ENCODE data around the gene LDLRAD4. TPM values are rescaled to one million over a fixed set of nuclear protein-coding genes. Genes with fewer than 3 reads are reported as not detected.

LDLRAD4 gene
- total and polyA plus RNA-seq, 11 donors = 10.4 to 44.0 (median 29.6) TPM

GRCh38 chr18:13565228-13565627 is 346.7 kb downstream of the LDLRAD4 start:
- Histone ChIP-seq H3K9me3 (no peaks in the 10 kb centered on the region), H3K36me3 (no peaks in the 10 kb centered on the region), H3K4me1 (peaks cover 0 to 78% (median 41%) of the 10 kb centered on the region in 12 donors), H3K27ac (peak overlapping the region; percentile 0 to 93 (median 74)), H3K4me3 (no peak overlapping the region), H3K27me3 (no peaks in the 10 kb centered on the region)
- intact Hi-C loops (cut with DNase I) = loop anchor here in 3 of 10 donors (1.0 to 10.0 kb wide), 3 partner anchors 46 to 160 kb away; partner anchors contain the start of genes FAM210A (in 2 of the 3) and RNMT (in 2 of the 3)
- TF ChIP-seq, protein P1, sequence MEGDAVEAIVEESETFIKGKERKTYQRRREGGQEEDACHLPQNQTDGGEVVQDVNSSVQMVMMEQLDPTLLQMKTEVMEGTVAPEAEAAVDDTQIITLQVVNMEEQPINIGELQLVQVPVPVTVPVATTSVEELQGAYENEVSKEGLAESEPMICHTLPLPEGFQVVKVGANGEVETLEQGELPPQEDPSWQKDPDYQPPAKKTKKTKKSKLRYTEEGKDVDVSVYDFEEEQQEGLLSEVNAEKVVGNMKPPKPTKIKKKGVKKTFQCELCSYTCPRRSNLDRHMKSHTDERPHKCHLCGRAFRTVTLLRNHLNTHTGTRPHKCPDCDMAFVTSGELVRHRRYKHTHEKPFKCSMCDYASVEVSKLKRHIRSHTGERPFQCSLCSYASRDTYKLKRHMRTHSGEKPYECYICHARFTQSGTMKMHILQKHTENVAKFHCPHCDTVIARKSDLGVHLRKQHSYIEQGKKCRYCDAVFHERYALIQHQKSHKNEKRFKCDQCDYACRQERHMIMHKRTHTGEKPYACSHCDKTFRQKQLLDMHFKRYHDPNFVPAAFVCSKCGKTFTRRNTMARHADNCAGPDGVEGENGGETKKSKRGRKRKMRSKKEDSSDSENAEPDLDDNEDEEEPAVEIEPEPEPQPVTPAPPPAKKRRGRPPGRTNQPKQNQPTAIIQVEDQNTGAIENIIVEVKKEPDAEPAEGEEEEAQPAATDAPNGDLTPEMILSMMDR (IDR thresholded peaks at IDR 0.05) = peak in 3 of 12 donors; percentile 8 to 11 (median 10)
- TF ChIP-seq POLR2A (IDR thresholded peaks at IDR 0.05) = no peak
- ATAC-seq = peak; percentile 74 to 88 (median 84)
- peak; percentile 69 to 89 (median 82) for DNase-seq
- WGBS, 4 donors = 45 to 67% (median 51%) methylated on average over 7 to 17 of the region's 17 CpGs

GRCh38 chr18:13566941-13567746 is 348.6 kb downstream of the LDLRAD4 start:
- ATAC-seq (peak in 3 of 4 donors; percentile 6 to 10 (median 6)), DNase-seq (peak in 3 of 5 donors; percentile 56 to 79 (median 73))
- H3K4me3 ChIP-seq = peak overlapping the region in 1 of 12 donors; percentile 25
- H3K36me3 ChIP-seq = no peaks in the 10 kb centered on the region
- WGBS, 4 donors = 67 to 81% (median 74%) methylated on average over 18 of the region's 18 CpGs
- no peaks in the 10 kb centered on the region for H3K27me3 ChIP-seq
- H3K27ac ChIP-seq = peak overlapping the region in 8 of 12 donors; percentile 22 to 94 (median 72)
- H3K4me1 ChIP-seq = peaks cover 0 to 73% (median 41%) of the 10 kb centered on the region in 12 donors
- intact Hi-C loops (cut with DNase I) = loop anchor here in 3 of 10 donors (10.0 kb wide), 2 partner anchors 48 to 158 kb away; partner anchors contain the start of genes FAM210A (in 2 of the 3) and RNMT (in 2 of the 3)
- no peaks in the 10 kb centered on the region for H3K9me3 ChIP-seq
- TF ChIP-seq, protein P1 (IDR thresholded peaks at IDR 0.05) = no peak
- TF ChIP-seq POLR2A (IDR thresholded peaks at IDR 0.05) = no peak

GRCh38 chr18:13568443-13569392 is 350.2 kb downstream of the LDLRAD4 start:
- TF ChIP-seq, protein P1 (IDR thresholded peaks at IDR 0.05) = no peak
- no peak for TF ChIP-seq POLR2A (IDR thresholded peaks at IDR 0.05)
- Histone ChIP-seq H3K36me3 (no peaks in the 10 kb centered on the region), H3K4me1 (peaks cover 0 to 57% (median 28%) of the 10 kb centered on the region in 12 donors), H3K27ac (peak overlapping the region in 3 of 12 donors; percentile 58 to 94 (median 86)), H3K9me3 (no peaks in the 10 kb centered on the region), H3K27me3 (no peaks in the 10 kb centered on the region), H3K4me3 (no peak overlapping the region)
- WGBS, 4 donors = 74 to 82% (median 81%) methylated on average over 14 of the region's 14 CpGs
- no peak for ATAC-seq
- intact Hi-C loops (cut with DNase I) = loop anchor here in 3 of 10 donors (10.0 kb wide), 2 partner anchors 46 to 156 kb away; partner anchors contain the start of genes FAM210A (in 2 of the 3) and RNMT (in 2 of the 3)
- no peak for DNase-seq
